PC-9 (cell line): ENCODE results near the gene NPM1.

Source experiments
- CTCF ChIP-seq: fragments of 200-600 bp; sonication (generic); conservative IDR thresholded peaks from 2 replicates; pipeline ENCODE4 v1.6.1; 2017; ENCODE audit warnings: mixed run types, antibody characterized with exemption, mild to moderate bottlenecking, moderate library complexity
- EZH2 ChIP-seq: fragments of 200-600 bp; sonication (generic); IDR thresholded peaks from 2 replicates; pipeline ENCODE4 v1.8.0; 2017; ENCODE audit warnings: antibody characterized with exemption, low read depth

GRCh38 chr5:171454549-171454948 is 66.9 kb downstream of the NPM1 start:
- TF ChIP-seq EZH2 (no peak), CTCF (no peak)
